Choroid plexus epithelial cell (primary cell): Measurements from ENCODE around the gene FAM50B.

ENCODE experiments used
- DNase-seq: peaks from one replicate; pipeline ENCODE4 v3.0.0-alpha.2; 2010; ENCODE audit warnings: low read depth
- H3K4me3 ChIP-seq: 2 replicates; pipeline ENCODE4 v1.5.1; 2011; ENCODE audit warnings: low read depth, mild to moderate bottlenecking, control low read depth, low read length, moderate library complexity
- TF ChIP-seq, protein P1 (sequence below): conservative IDR thresholded peaks from 2 replicates; pipeline ENCODE4 v1.5.1; 2011; ENCODE audit warnings: low read depth, mild to moderate bottlenecking, control low read depth, inconsistent platforms, low read length, moderate library complexity

Gene FAM50B

GRCh38 chr6:3873051-3873450 lies 23.9 kb downstream of the FAM50B start:
- DNase-seq: no peak
- H3K4me3 ChIP-seq: no peak overlapping the region
- TF ChIP-seq, protein P1, sequence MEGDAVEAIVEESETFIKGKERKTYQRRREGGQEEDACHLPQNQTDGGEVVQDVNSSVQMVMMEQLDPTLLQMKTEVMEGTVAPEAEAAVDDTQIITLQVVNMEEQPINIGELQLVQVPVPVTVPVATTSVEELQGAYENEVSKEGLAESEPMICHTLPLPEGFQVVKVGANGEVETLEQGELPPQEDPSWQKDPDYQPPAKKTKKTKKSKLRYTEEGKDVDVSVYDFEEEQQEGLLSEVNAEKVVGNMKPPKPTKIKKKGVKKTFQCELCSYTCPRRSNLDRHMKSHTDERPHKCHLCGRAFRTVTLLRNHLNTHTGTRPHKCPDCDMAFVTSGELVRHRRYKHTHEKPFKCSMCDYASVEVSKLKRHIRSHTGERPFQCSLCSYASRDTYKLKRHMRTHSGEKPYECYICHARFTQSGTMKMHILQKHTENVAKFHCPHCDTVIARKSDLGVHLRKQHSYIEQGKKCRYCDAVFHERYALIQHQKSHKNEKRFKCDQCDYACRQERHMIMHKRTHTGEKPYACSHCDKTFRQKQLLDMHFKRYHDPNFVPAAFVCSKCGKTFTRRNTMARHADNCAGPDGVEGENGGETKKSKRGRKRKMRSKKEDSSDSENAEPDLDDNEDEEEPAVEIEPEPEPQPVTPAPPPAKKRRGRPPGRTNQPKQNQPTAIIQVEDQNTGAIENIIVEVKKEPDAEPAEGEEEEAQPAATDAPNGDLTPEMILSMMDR: no peak

DNA sequence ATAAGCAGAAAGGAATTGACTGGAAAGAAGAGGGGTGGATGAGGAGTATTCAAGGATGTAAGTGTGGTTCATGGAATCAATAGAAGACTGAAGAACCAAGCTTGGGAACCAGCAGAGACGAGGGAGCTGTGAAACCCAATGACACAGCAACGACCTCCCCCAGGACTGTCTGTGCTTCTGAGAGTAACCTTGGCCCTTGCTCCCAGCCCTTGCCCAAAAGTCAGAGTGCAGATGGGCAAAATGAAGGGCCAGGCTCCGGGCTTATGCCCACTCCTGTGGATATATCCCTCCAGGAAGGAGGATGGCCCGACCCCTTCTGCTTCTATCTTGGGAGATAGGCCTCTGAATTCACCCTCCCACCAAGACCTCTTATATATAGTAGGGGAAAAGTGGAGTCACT lies 24.9 kb downstream of the FAM50B start:
- TF ChIP-seq, protein P1: no peak
- no peak for DNase-seq
- no peak overlapping the region for H3K4me3 ChIP-seq

DNA sequence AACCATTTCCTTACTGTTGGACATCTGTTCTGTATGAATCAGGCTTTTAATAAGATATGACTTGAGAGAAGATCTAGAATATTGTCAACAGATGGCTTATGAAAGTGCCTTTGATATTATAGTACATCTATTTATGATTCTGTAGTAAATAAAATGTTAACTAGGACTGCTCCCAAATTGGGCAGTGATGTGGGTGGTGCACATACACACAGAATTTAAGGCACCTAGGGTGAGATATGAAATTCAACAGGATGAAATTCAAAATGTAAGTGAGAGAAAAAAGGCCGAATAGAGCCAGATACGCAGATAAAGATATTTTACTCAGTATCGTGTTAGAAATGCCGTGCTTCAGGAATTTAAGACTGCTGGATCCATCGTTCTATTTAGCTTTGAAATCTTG lies 26.3 kb downstream of the FAM50B start:
- no peak overlapping the region for H3K4me3 ChIP-seq
- DNase-seq: no peak
- TF ChIP-seq, protein P1: no peak

DNA sequence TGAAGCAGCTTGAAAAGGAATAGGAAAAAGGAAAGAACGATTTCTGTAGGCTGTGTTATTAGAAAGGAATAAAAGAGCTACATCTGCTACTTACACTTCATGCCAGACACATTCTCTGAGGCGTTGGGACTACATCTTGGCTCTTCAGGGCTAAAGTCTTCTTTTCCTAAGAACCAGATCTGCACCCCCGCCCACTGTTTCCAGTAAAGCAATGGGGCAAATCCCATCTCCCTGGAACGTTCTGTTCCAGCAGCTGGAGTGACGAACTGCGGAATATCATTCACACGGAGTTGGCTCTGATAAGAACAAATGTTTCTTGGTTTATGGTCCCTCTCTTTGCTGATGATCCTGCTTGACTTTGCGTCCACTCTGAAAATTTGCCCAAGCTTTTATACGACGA lies 26.9 kb downstream of the FAM50B start:
- H3K4me3 ChIP-seq: no peak overlapping the region
- no peak for DNase-seq
- TF ChIP-seq, protein P1: no peak

- TF ChIP-seq, protein P1: no peak
- no peak overlapping the region for H3K4me3 ChIP-seq
- DNase-seq: no peak
Observed at GRCh38 chr6:3876866-3877265, 27.7 kb downstream of the FAM50B start.

- no peak overlapping the region for H3K4me3 ChIP-seq
- DNase-seq: no peak
- TF ChIP-seq, protein P1: no peak
Observed at GRCh38 chr6:3878048-3878666, 29.0 kb downstream of the FAM50B start.

DNA sequence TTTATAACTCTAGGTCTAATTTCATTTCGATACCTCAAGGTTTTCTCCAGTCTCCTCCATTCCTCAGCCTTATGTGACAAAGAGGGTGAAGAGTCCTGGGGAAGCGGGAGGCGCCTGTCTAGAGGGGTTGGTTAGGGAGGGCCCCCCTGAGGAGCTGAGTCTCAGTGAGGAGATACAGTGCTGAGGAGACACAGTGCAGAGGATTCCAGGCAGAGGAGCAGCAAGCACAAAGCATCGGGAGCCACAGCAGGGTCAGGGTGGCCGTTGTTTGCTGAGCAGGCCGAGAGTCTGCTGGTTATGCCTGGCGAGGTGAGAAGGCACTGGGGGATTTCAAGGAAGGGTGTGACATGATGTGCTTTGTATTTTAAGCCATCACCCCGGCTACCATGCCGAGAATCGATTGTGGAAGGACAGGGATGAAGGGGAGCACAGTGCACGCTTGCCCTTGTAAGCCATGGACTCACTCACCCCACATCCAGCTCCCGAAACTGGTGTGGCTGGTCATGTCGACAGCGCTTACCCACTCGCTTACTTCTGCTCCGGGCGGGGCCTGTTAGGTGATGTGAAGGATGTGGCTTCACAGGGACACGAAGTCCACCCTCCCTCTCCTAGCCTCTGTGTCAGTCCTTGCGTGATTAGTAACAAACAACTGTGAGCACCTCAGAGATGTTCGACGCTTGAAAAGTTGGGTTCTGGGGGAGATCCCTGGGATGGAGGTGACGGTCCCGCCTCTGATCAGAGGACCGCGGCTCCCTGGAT lies 30.2 kb downstream of the FAM50B start:
- TF ChIP-seq, protein P1: no peak
- no peak overlapping the region for H3K4me3 ChIP-seq
- no peak for DNase-seq
